ENCODE data around the gene SEC22C. TPM values are rescaled to one million over a fixed set of nuclear protein-coding genes. Genes with fewer than 3 reads are reported as not detected.

Gene SEC22C
- total and polyA plus RNA-seq, 2 experiments from 2014 or later: 21.9 to 48.3 TPM

DNA sequence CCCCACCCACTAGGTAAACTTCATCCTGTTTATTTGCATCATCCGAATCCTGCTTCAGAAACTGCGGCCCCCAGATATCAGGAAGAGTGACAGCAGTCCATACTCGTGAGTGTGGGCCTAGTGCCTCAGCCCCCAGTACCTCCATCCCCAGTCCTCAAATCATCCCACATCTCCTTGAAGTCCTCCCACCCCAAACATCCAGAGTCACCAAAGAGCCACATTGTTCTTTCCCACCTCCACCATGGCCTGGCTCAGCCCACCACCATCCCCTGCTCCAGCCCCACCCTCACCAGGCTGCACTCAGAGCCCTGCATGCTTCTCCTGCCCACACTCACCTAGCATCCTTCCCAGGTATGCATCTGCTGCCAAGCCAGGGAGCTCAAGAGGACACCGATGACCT lies 49.5 kb downstream of the SEC22C start:
- peaks cover 5% of the 10 kb centered on the region; the same call in 1 of the 2 replicates for H3K4me1 ChIP-seq (ENCODE audit: insufficient read depth)
- H2AFZ ChIP-seq: no peak overlapping the region
- ATAC-seq: no peak
- Mint-ChIP-seq H3K4me3 (no peak overlapping the region), H3K27me3 (ENCODE audit: insufficient read depth, low read depth, poor library complexity) (peaks cover 16% of the 10 kb centered on the region), H3K36me3 (ENCODE audit: low read depth) (peaks cover 2% of the 10 kb centered on the region; the same call in 1 of the 3 replicates), H3K27ac (no peak overlapping the region), H3K9me3 (no peaks in the 10 kb centered on the region), H3K4me1 (peaks cover 24% of the 10 kb centered on the region)
- DNase-seq (ENCODE audit: low spot score): no peak
- H3K79me2 ChIP-seq (replicated peaks; ENCODE audit: insufficient read depth): no peaks in the 10 kb centered on the region
- H3K36me3 ChIP-seq (ENCODE audit: insufficient read depth): no peaks in the 10 kb centered on the region
- no peak overlapping the region for H3K27ac ChIP-seq (ENCODE audit: low read depth)
- H3K9me2 ChIP-seq (ENCODE audit: insufficient read depth): peaks cover 5% of the 10 kb centered on the region; the same call in 1 of the 2 replicates
- H3K4me3 ChIP-seq: no peak overlapping the region
- no peak overlapping the region for H3K4me2 ChIP-seq
- no peaks in the 10 kb centered on the region for H3K27me3 ChIP-seq (ENCODE audit: insufficient read depth)
- TF ChIP-seq ETS1 (IDR thresholded peaks at IDR 0.05) (no peak), JUNB (IDR thresholded peaks at IDR 0.05; ENCODE audit: unreplicated experiment) (no peak), CREB1 (CRISPR knock-in tag; IDR thresholded peaks at IDR 0.05; ENCODE audit: low read depth) (no peak), POLR2AphosphoS5 (IDR thresholded peaks at IDR 0.05; ENCODE audit: low read depth) (no peak)
- H4K20me1 ChIP-seq (replicated peaks; ENCODE audit: insufficient read depth): no peaks in the 10 kb centered on the region
- H3F3A ChIP-seq (replicated peaks; ENCODE audit: low read depth): no peaks in the 10 kb centered on the region

DNA sequence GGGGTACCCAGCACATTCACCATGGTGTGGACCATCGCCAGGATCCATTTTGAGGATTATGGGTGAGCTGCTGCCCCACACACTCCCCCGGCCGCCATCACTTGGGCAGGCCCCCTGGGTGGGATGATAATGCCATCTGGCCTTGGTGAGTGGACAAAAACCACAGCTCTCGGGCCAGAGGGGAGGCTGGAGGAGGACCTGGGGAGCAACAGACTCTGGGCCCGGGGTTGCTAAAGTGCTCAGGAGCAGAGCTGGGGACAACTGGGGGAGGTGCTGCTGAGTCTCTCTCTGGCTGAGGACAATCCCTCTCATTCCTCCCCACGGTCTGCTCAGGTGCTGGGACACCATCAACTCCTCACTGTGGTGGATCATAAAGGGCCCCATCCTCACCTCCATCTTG lies 50.3 kb downstream of the SEC22C start:
- peaks cover 14% of the 10 kb centered on the region for H3K27me3 Mint-ChIP-seq (ENCODE audit: insufficient read depth, low read depth, poor library complexity)
- ATAC-seq (no peak), DNase-seq (ENCODE audit: low spot score) (no peak)
- H3K9me3 Mint-ChIP-seq: no peaks in the 10 kb centered on the region
- H3K27ac ChIP-seq (ENCODE audit: low read depth): no peak overlapping the region
- no peaks in the 10 kb centered on the region for H3F3A ChIP-seq (replicated peaks; ENCODE audit: low read depth)
- no peak overlapping the region for H3K4me3 Mint-ChIP-seq
- H3K4me3 ChIP-seq: no peak overlapping the region
- no peaks in the 10 kb centered on the region for H3K79me2 ChIP-seq (replicated peaks; ENCODE audit: insufficient read depth)
- H3K4me1 Mint-ChIP-seq: peaks cover 24% of the 10 kb centered on the region
- H4K20me1 ChIP-seq (replicated peaks; ENCODE audit: insufficient read depth): no peaks in the 10 kb centered on the region
- no peak overlapping the region for H3K4me2 ChIP-seq
- H3K4me1 ChIP-seq (ENCODE audit: insufficient read depth): peaks cover 5% of the 10 kb centered on the region; the same call in 1 of the 2 replicates
- H3K36me3 ChIP-seq (ENCODE audit: insufficient read depth): no peaks in the 10 kb centered on the region
- peaks cover 5% of the 10 kb centered on the region; the same call in 1 of the 2 replicates for H3K9me2 ChIP-seq (ENCODE audit: insufficient read depth)
- H2AFZ ChIP-seq: no peak overlapping the region
- H3K27ac Mint-ChIP-seq: no peak overlapping the region
- peaks cover 2% of the 10 kb centered on the region; the same call in 1 of the 3 replicates for H3K36me3 Mint-ChIP-seq (ENCODE audit: low read depth)
- no peaks in the 10 kb centered on the region for H3K27me3 ChIP-seq (ENCODE audit: insufficient read depth)
- TF ChIP-seq POLR2AphosphoS5 (IDR thresholded peaks at IDR 0.05; ENCODE audit: low read depth) (no peak), STAT1 (IDR thresholded peaks at IDR 0.05; ENCODE audit: unreplicated experiment) (no peak), EZH2 (IDR thresholded peaks at IDR 0.05; ENCODE audit: low read depth, unreplicated experiment) (no peak), EZH2phosphoT487 (IDR thresholded peaks at IDR 0.05; ENCODE audit: unreplicated experiment) (no peak), REST (IDR thresholded peaks at IDR 0.05; ENCODE audit: unreplicated experiment) (no peak)
- TF ChIP-seq, protein P1, sequence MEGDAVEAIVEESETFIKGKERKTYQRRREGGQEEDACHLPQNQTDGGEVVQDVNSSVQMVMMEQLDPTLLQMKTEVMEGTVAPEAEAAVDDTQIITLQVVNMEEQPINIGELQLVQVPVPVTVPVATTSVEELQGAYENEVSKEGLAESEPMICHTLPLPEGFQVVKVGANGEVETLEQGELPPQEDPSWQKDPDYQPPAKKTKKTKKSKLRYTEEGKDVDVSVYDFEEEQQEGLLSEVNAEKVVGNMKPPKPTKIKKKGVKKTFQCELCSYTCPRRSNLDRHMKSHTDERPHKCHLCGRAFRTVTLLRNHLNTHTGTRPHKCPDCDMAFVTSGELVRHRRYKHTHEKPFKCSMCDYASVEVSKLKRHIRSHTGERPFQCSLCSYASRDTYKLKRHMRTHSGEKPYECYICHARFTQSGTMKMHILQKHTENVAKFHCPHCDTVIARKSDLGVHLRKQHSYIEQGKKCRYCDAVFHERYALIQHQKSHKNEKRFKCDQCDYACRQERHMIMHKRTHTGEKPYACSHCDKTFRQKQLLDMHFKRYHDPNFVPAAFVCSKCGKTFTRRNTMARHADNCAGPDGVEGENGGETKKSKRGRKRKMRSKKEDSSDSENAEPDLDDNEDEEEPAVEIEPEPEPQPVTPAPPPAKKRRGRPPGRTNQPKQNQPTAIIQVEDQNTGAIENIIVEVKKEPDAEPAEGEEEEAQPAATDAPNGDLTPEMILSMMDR (conservative IDR thresholded peaks at IDR 0.05; ENCODE audit: low read depth in 2 of 2): no peak

Measured in GM23338 (cell line).